GM06990 (cell line): ENCODE results near the gene SLC30A3.

ENCODE experiments used
- DNase-seq: peaks from one replicate; pipeline ENCODE4 v3.0.0-alpha.2; 2011; ENCODE audit not compliant: insufficient read length; ENCODE audit errors: extremely low read depth
- H3K27me3 ChIP-seq: replicated peaks from 2 replicates; pipeline ENCODE4 v1.6.0; 2011; ENCODE audit warnings: low read length; ENCODE audit not compliant: control insufficient read depth, insufficient read depth
- H3K36me3 ChIP-seq: 2 replicates; pipeline ENCODE4 v1.5.1; 2011; ENCODE audit warnings: low read length; ENCODE audit not compliant: control insufficient read depth, insufficient read depth
- H3K4me3 ChIP-seq: replicated peaks from 2 replicates; pipeline ENCODE4 v1.5.1; 2011; ENCODE audit warnings: low read depth, mild to moderate bottlenecking, control low read depth, low read length
- CTCF ChIP-seq: IDR thresholded peaks from 2 replicates; pipeline ENCODE4 v1.5.1; 2011; ENCODE audit warnings: low read length, control low read depth, mild to moderate bottlenecking, inconsistent platforms; ENCODE audit not compliant: insufficient read depth, poor library complexity, severe bottlenecking

SLC30A3 gene

GRCh38 chr2:27250652-27251379 lies 12.0 kb downstream of the SLC30A3 start:
- H3K4me3 ChIP-seq, result no peak overlapping the region
- no peak for DNase-seq
- H3K36me3 ChIP-seq, result no peaks in the 10 kb centered on the region
- no peak for TF ChIP-seq CTCF
- H3K27me3 ChIP-seq, result peaks cover 2% of the 10 kb centered on the region

DNA sequence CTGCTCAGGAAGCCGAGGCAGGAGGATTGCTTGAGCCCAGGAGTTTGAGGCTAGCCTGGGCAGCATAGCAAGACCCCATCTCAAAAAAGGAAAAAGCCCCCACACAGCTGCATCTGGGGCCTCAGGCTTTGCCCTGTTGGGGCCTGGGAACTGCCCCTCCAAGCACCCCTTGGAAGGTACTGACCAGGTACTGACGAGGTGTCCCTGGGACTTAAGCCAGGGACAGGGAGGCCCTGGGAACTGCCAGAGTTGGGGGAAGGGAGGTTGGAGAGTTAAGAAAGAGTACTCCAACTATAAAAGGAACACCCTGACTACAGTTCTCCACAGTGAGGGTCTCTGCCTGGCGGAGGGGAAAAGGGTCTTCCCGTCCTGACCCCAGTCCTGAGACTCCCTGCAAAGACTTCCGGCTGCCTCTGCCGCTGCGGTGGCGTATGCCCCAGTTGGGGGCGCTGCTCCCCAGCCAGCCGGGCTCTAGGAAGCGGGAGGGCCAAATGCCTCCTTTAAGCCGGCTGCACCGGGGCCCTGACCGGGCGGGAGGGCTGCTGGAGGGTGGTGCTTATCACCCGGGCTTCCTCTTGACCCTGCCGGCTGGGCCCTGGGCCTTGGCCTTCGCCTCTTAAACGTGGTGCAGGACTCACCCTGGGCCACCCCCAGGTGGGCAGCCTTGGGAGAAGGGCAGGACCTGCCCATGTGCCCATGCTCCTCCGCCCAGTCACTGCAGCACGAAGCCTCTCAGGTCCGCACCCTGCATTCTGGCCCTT lies 12.8 kb downstream of the SLC30A3 start:
- DNase-seq, result peak; percentile 61
- Histone ChIP-seq H3K27me3 (peaks cover 2% of the 10 kb centered on the region), H3K4me3 (no peak overlapping the region)

GRCh38 chr2:27249159-27249890 lies 13.5 kb downstream of the SLC30A3 start:
- Histone ChIP-seq H3K36me3 (no peaks in the 10 kb centered on the region; the same call in 1 of the 2 replicates), H3K27me3 (peaks cover 2% of the 10 kb centered on the region), H3K4me3 (no peak overlapping the region)
- no peak for DNase-seq
- no peak for TF ChIP-seq CTCF

More for the DNA sequence above, 12.8 kb downstream of the SLC30A3 start:
- TF ChIP-seq CTCF, result peak; percentile 93
- H3K36me3 ChIP-seq, result no peaks in the 10 kb centered on the region; the same call in 1 of the 2 replicates

GRCh38 chr2:27247893-27248292 lies 15.0 kb downstream of the SLC30A3 start:
- Histone ChIP-seq H3K36me3 (peaks cover 8% of the 10 kb centered on the region), H3K27me3 (no peaks in the 10 kb centered on the region; the same call in 1 of the 2 replicates), H3K4me3 (no peak overlapping the region)
- TF ChIP-seq CTCF, result no peak
- DNase-seq, result no peak

- TF ChIP-seq CTCF, result no peak
- Histone ChIP-seq H3K27me3 (no peaks in the 10 kb centered on the region; the same call in 1 of the 2 replicates), H3K4me3 (no peak overlapping the region), H3K36me3 (peaks cover 30% of the 10 kb centered on the region)
- no peak for DNase-seq
Measured at GRCh38 chr2:27245626-27246025, 17.2 kb downstream of the SLC30A3 start.
